SU-DHL-6 (cell line): ENCODE results near the gene ZMYND8.
A peak's percentile ranks its signal among the peaks of the same experiment; 100 is the strongest.
"Not testable (repeated sequence)": the region's sequence is repeated elsewhere in the genome, so short reads cannot be mapped to it uniquely, and the experiment has no call there.

Source experiments
- H2AFZ ChIP-seq: fragments of 200-600 bp; sonication (generic); 2 replicates; pipeline ENCODE4 v1.6.1; 2014; ENCODE audit warnings: low read depth, mild to moderate bottlenecking, moderate library complexity, mixed read lengths, antibody characterized with exemption, low read length; ENCODE audit not compliant: severe bottlenecking
- H3F3A ChIP-seq: fragments of 200-600 bp; shearing (Covaris generic); 2 replicates; pipeline ENCODE4 v1.6.0; 2016; ENCODE audit warnings: antibody characterized with exemption, mild to moderate bottlenecking; ENCODE audit not compliant: insufficient read depth
- H3K27ac ChIP-seq: fragments of 200-600 bp; sonication (generic); 2 replicates; pipeline ENCODE4 v1.5.1; 2016; ENCODE audit warnings: low read depth, mild to moderate bottlenecking, low read length, moderate library complexity, mixed read lengths
- H3K27me3 ChIP-seq: fragments of 200-600 bp; sonication (generic), shearing (Covaris generic); 2 replicates; pipeline ENCODE4 v1.6.0; 2014; ENCODE audit warnings: mild to moderate bottlenecking, low read length
- H3K36me3 ChIP-seq: fragments of 200-600 bp; sonication (generic); 2 replicates; pipeline ENCODE4 v1.6.1; 2014; ENCODE audit warnings: mild to moderate bottlenecking, low read length, mixed read lengths
- H3K4me2 ChIP-seq: fragments of 300-600, 200-600 bp; shearing (Covaris generic), sonication (generic); 2 replicates; pipeline ENCODE4 v1.6.0; 2014; ENCODE audit warnings: low read length, low read depth, mild to moderate bottlenecking; ENCODE audit not compliant: poor library complexity, severe bottlenecking
- H3K4me3 ChIP-seq: fragments of 200-600 bp; sonication (generic); 2 replicates; pipeline ENCODE4 v1.5.1; 2014; ENCODE audit warnings: antibody characterized with exemption, low read length, mild to moderate bottlenecking, mixed read lengths; ENCODE audit not compliant: insufficient read depth, poor library complexity, severe bottlenecking
- H3K79me2 ChIP-seq: fragments of 200-600 bp; sonication (generic); 2 replicates; pipeline ENCODE4 v1.6.1; 2014; ENCODE audit warnings: mild to moderate bottlenecking, low read length, moderate library complexity; ENCODE audit not compliant: insufficient read depth
- H3K9ac ChIP-seq: fragments of 200-600 bp; sonication (generic); 2 replicates; pipeline ENCODE4 v1.7.0; 2014; ENCODE audit warnings: mild to moderate bottlenecking, low read length
- H3K9me2 ChIP-seq: fragments of 200-600 bp; sonication (generic); replicated peaks from 2 replicates; pipeline ENCODE4 v1.6.1; 2014; ENCODE audit warnings: low read length; ENCODE audit not compliant: insufficient read depth
- H3K9me3 ChIP-seq: fragments of 200-600 bp; sonication (generic); 2 replicates; pipeline ENCODE4 v1.6.1; 2014; ENCODE audit warnings: low read length, mixed read lengths; ENCODE audit not compliant: insufficient read depth
- H4K20me1 ChIP-seq: fragments of 200-600 bp; sonication (generic); 2 replicates; pipeline ENCODE4 v1.6.1; 2014; ENCODE audit warnings: low read depth, mild to moderate bottlenecking, antibody characterized with exemption, low read length, moderate library complexity, mixed read lengths
- EZH2phosphoT487 ChIP-seq: fragments of 200-600 bp; sonication (generic), shearing (Covaris generic); conservative IDR thresholded peaks from 2 replicates; pipeline ENCODE4 v1.6.1; 2018; ENCODE audit warnings: mild to moderate bottlenecking, antibody characterized with exemption, low read length, moderate library complexity, mixed read lengths
- TF ChIP-seq, protein P1 (sequence below): fragments of 200-600 bp; sonication (generic); IDR thresholded peaks from one replicate; pipeline ENCODE4 v1.5.1; 2017; ENCODE audit warnings: antibody characterized with exemption, mild to moderate bottlenecking, low read length, moderate library complexity; ENCODE audit not compliant: insufficient read depth, poor library complexity, severe bottlenecking

Gene ZMYND8

GRCh38 chr20:47262365-47263013, 94.0 kb downstream of the ZMYND8 start:
- peaks cover 53% of the 10 kb centered on the region for H3F3A ChIP-seq
- H3K9ac ChIP-seq: peak overlapping the region; percentile 67
- H3K27me3 ChIP-seq: no peaks in the 10 kb centered on the region
- H4K20me1 ChIP-seq: no peaks in the 10 kb centered on the region
- H3K4me3 ChIP-seq: peak overlapping the region; percentile 52
- H3K9me3 ChIP-seq: no peaks in the 10 kb centered on the region
- TF ChIP-seq EZH2phosphoT487: no peak
- TF ChIP-seq, protein P1, sequence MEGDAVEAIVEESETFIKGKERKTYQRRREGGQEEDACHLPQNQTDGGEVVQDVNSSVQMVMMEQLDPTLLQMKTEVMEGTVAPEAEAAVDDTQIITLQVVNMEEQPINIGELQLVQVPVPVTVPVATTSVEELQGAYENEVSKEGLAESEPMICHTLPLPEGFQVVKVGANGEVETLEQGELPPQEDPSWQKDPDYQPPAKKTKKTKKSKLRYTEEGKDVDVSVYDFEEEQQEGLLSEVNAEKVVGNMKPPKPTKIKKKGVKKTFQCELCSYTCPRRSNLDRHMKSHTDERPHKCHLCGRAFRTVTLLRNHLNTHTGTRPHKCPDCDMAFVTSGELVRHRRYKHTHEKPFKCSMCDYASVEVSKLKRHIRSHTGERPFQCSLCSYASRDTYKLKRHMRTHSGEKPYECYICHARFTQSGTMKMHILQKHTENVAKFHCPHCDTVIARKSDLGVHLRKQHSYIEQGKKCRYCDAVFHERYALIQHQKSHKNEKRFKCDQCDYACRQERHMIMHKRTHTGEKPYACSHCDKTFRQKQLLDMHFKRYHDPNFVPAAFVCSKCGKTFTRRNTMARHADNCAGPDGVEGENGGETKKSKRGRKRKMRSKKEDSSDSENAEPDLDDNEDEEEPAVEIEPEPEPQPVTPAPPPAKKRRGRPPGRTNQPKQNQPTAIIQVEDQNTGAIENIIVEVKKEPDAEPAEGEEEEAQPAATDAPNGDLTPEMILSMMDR: no peak
- peaks cover 56% of the 10 kb centered on the region for H3K79me2 ChIP-seq
- H2AFZ ChIP-seq: no peak overlapping the region
- no peaks in the 10 kb centered on the region for H3K9me2 ChIP-seq
- H3K4me2 ChIP-seq: peak overlapping the region; percentile 74
- 0 out of 2 replicates have a peak, but pooled peaks cover 3% of the 10 kb centered on the region for H3K36me3 ChIP-seq
- peak overlapping the region; percentile 96 for H3K27ac ChIP-seq

GRCh38 chr20:47262008-47262364, 94.5 kb downstream of the ZMYND8 start:
- no peaks in the 10 kb centered on the region for H3K27me3 ChIP-seq
- peak overlapping the region; percentile 67 for H3K9ac ChIP-seq
- H3K9me3 ChIP-seq: no peaks in the 10 kb centered on the region
- H4K20me1 ChIP-seq: no peaks in the 10 kb centered on the region
- H3K9me2 ChIP-seq: no peaks in the 10 kb centered on the region
- no peak overlapping the region for H2AFZ ChIP-seq
- peak overlapping the region; percentile 74 for H3K4me2 ChIP-seq
- H3F3A ChIP-seq: peaks cover 52% of the 10 kb centered on the region
- H3K79me2 ChIP-seq: peaks cover 59% of the 10 kb centered on the region
- H3K27ac ChIP-seq: peak overlapping the region; percentile 96
- no peak for TF ChIP-seq EZH2phosphoT487
- TF ChIP-seq, protein P1: no peak
- peak overlapping the region; percentile 52 for H3K4me3 ChIP-seq
- H3K36me3 ChIP-seq: 0 out of 2 replicates have a peak, but pooled peaks cover 8% of the 10 kb centered on the region

- not testable (repeated sequence) for H3K9me2 ChIP-seq
- H3K79me2 ChIP-seq: peaks cover 60% of the 10 kb centered on the region
Observed at GRCh38 chr20:47261161-47261774, 95.2 kb downstream of the ZMYND8 start.

GRCh38 chr20:47260540-47261126, 95.9 kb downstream of the ZMYND8 start:
- H3K27ac ChIP-seq: 0 out of 2 replicates have a peak overlapping the region, but pooled peaks have one; percentile 96
- H3K36me3 ChIP-seq, H3K4me2 ChIP-seq, H3K9me2 ChIP-seq, H4K20me1 ChIP-seq, H3K9me3 ChIP-seq, H3K27me3 ChIP-seq, H2AFZ ChIP-seq, H3K4me3 ChIP-seq, H3K9ac ChIP-seq: not testable (repeated sequence)
- peaks cover 41% of the 10 kb centered on the region for H3F3A ChIP-seq
- peaks cover 58% of the 10 kb centered on the region for H3K79me2 ChIP-seq

More at GRCh38 chr20:47261161-47261774, 95.2 kb downstream of the ZMYND8 start:
- Histone ChIP-seq H3K4me3 (peak overlapping the region; percentile 52), H3K27ac (peak overlapping the region; percentile 96), H3F3A (peaks cover 45% of the 10 kb centered on the region), H3K9ac (peak overlapping the region; percentile 67), H3K4me2 (peak overlapping the region; percentile 74)
- not testable (repeated sequence) for H3K27me3 ChIP-seq, H4K20me1 ChIP-seq, H3K9me3 ChIP-seq, H2AFZ ChIP-seq, H3K36me3 ChIP-seq
